Neural progenitor cell (in vitro differentiated cells): ENCODE measurements around the gene ADGRD2.

Experiments used
- CTCF ChIP-seq: fragments of 200-600 bp; sonication (generic); IDR thresholded peaks from 2 replicates; pipeline ENCODE4 v1.5.1; 2017; ENCODE audit warnings: antibody characterized with exemption, mild to moderate bottlenecking
- EZH2 ChIP-seq: fragments of 200-600 bp; sonication (generic); IDR thresholded peaks from 2 replicates; pipeline ENCODE4 v1.6.1; 2017; ENCODE audit warnings: antibody characterized with exemption, mild to moderate bottlenecking, moderate library complexity
- EZH2phosphoT487 ChIP-seq: fragments of 200-600 bp; sonication (generic); IDR thresholded peaks from 2 replicates; pipeline ENCODE4 v1.6.1; 2017; ENCODE audit warnings: antibody characterized with exemption

GRCh38 chr9:124492818-124493217, 42.6 kb downstream of the ADGRD2 start:
- TF ChIP-seq CTCF (no peak), EZH2 (no peak), EZH2phosphoT487 (no peak)
